ENCODE data around the gene PPM1F.
A peak's percentile ranks its signal among the peaks of the same experiment; 100 is the strongest.

PPM1F gene

DNA sequence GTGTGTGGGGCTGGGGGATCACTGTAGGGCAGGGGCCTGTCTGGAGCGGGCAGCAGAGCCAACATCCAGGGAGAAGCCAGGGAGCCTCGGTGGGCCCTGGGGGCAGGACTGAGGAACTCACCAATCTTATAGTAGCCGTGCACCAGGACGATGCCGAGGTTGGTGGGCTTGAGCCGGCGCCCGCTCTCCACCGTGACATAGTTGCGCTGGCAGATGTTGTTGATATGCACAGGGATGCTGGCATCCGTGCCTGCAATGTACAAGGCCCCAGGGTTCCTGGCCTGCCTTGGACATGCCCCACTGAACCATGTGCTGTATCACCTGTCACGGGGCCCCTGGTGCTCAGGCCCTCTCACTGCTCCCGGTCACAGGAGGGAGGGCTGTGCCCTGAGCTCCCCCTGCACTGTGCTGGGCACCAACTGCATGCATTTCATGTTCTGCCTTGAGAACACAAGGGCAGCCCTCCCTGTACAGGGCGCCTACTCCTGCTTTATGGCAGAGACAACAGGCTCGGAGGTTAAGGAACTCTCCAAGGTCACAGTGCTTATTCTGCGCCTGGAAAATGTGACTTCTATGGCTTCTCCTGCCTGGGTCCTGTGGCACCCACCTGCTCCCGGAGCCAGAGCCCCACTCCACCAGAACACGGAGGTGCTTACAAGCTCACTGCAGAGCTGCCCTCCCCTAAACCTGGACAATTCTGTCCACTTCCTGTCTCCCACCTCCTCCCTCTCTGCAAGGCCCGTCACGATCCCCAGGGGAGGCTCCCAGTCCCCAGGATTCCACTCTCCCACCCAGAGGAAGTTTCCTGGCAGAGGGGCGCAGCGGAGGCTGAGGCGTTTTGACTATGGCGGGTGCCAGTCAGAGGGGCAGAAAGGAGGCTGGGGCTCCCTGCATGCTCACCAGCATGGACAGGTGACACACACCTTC is 7.8 kb upstream of the PPM1F start:
- DNase-seq (ENCODE audit: low read depth) = no peak

DNA sequence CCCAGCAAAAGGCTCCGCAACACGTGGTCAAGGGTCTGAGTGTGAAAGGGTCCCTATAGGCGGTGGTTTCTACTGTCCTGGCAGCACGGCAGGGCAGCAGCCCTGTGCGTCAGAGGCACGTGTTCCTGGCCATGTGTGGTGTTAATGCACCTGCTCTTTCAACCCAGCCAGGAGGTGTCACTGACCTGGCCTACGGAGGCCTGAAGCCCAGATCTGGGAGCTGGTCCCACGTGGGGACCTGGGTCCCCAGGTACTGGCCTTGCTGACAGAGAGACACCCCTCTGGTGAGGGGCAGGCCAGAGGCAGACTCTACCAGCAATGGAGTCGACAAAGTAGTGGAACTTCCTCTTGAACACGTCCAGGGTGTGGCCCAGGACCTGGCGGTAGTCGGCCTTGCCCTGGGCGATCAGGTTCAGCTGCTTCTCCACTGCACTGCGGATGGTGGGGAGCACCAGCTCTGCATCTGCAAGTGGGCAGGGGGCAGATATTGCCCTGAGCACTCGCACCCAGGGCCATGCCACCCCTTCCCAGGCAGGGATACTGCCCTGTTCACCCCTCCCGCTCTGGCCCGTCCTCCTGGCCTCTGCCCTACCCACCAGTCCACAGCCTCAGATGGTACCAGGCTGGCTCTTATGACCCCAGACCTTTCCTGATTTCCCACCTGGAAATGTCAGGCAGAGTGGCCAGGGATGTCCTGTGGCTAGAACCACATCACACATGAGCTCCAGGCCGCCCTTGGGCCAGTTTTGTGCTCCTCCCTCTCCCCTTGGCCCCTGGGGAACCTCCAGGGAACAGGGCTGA is 6.8 kb upstream of the PPM1F start:
- DNase-seq (ENCODE audit: low read depth) = no peak

DNA sequence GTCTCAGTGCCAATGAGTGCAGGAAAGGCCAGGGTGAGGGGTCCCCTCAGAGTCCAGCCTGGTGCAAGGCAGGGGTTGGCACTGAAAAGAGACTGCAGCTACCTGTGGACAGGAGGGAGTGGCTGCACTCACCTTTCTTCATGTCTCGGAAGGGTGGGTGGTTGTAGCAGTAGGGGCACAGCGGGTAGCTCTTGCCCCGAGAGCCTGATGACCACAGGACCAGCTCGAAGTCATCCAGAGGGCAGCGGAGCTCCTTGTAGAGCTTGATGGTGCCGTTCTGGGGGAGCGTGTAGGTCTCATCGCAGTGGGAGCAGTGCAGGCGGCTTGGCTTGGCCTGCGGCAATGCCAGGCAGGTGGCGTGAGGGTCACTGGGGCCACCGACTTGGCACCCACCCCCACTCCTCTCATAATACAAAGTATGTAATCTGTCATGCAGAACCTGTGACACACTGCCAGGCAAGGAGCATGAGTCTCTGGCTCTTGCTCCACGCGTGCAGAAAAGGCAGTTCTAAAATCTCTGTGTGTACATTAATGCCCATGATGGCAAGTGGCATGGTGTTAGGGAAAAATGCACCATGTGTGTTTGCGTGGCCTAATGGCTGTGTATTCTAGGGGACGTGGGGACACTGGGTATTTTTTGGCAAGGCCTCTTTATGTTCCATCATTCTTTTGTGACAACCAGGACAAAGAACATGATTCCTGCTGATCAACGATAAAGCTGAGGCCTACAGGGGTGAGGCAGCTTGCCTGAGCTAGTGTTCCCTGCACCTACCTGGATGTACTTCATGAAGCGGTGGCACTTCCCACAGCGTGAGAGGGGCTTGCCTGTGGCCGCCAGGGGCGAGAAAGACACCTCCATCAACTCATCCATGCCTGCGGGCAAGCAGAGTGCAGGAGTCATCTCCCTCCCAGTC is 6.0 kb upstream of the PPM1F start:
- no peak for DNase-seq (ENCODE audit: low read depth)

DNA sequence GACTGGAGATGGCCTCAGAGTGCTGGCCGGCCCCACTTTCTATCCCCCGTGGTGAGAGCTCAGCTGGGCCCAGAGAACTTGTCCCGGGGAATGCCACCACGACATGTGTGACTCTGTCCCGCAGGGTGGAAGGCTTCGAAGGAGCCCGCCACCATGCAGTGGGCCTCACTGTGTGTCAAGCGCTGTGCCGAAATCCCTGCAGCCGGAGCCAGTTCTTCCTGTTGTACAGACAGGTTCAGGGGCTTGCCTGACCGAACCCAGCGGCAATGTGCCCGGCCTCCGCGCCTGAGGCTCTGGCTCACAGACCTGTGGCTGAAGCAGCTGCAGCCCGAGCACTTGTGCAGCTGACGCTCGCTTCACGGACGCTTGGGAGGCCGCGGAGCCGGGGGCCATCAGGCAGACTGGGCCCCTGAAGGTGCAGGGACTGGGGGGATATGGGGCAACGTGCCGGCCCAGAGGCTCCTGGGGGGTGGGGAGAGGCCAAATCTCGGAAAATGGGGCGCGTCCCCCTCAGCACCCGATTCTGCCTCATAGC is 650 bp downstream of the PPM1F start:
- peak; percentile 67 for DNase-seq (ENCODE audit: low read depth)

DNA sequence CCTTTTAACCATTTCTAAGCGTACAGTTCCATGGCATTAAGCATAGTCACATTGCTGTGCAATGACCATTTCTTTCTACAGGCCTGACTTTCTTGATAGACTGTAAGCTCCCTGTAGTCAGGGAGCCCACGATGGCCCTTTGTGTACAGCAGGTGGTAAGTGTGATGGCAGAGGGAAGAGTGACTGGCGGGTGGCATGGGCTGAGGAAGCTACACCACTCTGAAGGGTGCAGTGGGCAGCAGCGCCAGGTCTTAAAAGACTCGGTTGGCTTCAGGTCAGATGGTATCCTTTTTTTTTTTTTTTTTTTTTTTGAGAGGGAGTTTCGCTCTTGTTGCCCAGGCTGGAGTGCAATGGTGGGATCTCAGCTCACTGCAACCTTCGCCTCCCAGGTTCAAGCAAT is 1.6 kb downstream of the PPM1F start:
- no peak for DNase-seq (ENCODE audit: low read depth)

DNA sequence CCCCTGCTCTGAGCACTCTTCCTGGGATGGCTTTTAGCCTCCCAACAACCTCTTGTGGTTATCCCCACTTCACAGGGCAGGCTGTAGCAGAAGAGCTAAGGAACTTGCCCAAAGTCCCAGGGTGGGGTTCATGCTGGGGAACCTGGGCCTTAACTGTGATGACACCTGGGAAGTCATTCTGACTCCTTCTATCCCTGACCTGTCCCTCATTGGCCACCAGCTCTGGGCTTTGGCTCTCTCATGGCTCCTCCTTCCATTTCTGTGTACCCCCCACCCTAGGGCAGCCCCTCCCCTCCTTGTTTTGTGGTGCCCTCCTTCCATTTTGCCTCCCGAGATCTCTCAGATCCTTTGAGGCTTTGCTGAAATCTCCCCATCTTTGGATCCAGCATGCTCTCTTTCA is 2.7 kb downstream of the PPM1F start:
- no peak for DNase-seq (ENCODE audit: low read depth)

DNA sequence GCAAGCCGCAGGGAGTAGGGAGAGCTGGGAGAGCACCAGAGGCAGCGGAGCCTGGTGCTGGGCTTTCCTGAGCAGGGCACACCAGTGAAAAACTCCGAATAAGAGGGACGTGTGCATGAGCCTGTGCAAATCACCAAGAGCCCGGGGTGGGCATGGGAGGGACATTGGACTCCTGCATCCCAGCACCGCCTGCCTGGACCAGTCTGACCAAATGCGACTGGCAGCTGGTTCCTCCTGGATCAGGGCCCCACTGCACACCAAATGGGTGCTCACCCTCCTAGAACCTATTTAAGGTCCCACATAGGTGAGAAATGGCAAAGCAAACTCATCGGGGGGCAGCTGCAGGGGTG is 3.1 kb downstream of the PPM1F start:
- no peak for DNase-seq (ENCODE audit: low read depth)

DNA sequence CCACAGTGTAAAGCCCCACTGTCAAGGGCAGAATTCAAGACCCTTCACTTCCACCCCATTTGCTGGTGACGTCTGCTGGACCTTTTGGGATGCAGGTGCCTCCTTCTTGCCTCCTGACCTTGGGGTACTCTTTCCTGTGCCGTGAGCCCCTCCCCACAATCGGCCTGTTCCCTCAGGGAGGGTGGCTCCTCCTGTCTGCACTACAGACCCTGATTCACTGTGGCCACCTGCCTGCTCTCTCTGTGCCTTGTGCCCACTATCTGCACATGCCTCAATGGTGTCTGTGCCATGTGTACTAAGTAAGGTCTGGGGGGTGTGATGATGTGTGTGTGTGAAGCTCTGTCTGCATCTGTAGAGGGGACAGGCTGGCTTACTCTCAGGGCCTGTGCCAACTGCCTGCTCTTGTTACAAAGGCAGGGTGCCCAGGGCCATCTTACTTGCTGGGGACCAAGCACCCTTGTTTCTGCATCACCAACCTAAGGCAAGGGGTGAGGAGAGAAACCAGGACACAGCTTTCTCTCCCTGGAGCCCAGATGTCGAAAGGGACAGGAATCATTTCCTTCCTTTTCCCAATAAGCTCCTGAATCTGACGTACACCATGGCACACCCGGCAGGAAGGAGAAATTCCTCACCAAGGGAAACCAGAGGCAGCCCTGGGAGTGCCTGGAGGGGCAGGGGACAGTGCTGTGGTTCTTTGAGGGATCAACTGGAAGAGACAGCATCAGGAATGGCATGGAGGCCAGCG is 3.7 kb downstream of the PPM1F start:
- DNase-seq (ENCODE audit: low read depth) = no peak

DNA sequence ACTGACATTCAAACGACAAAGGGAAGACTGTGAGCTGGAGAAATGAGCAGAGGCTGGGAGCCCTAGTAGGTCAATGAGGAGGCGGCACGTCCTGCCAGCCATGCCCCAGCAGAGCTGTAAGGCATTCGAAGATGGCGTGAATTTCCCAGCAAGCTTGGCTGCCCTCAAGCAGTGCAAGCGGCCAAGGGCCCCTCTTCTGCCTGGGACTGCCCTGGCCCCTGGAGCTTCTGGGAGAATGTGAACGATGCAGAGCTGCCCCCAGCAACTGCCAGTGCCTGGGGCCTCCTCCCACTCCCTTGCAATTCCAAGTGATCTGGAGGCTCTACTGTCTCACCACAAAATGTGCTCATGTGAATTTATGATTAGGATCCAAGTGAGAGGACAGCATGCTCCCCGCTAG is 4.3 kb downstream of the PPM1F start:
- DNase-seq (ENCODE audit: low read depth) = no peak

DNA sequence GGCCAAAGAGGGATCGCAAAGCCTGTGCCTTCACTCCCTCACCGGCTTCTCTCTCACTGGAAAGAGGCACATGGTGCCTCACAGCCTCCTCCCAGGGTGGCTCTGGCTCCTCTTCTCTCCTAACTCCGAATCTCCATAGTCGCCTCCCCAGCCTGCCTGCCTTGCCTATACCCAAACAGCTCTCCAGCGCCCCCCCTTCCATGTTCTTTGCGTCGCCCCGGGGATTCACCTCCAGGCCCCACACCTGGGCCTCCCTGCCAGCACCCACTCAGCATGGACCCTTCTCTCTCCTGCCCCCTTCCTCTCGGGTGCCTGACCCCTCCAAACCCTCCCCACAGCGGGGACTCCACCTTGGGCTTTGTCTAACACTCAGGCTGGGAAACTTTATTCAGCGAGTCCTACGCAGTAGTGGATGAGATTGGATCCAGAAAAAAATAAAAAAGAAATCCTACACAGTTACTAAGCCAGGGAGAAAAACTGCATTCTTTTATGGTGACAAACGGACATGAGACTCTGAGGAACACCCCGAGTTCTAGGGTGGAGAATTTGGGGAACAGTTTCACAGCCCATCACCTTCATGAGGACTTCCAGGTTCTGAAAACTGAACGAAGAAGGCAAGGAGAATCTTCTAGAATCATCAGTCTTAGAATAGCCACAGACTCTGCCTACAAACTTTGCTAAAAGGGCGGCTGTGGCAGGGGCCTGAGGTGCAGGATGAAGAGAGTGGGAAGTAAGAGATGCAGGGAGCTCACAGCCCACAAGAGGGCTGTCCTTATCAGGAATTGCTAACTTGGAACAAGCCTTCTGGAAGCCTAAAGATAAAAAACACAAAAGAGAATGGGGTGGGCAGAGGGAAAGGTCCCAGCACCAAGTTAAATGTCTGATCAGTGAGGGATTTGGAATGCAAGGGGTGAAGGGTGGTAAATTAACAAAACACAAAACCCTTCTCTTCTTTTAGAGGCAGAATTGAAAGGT is 5.3 kb downstream of the PPM1F start:
- peak; percentile 66 for DNase-seq (ENCODE audit: low read depth)

DNA sequence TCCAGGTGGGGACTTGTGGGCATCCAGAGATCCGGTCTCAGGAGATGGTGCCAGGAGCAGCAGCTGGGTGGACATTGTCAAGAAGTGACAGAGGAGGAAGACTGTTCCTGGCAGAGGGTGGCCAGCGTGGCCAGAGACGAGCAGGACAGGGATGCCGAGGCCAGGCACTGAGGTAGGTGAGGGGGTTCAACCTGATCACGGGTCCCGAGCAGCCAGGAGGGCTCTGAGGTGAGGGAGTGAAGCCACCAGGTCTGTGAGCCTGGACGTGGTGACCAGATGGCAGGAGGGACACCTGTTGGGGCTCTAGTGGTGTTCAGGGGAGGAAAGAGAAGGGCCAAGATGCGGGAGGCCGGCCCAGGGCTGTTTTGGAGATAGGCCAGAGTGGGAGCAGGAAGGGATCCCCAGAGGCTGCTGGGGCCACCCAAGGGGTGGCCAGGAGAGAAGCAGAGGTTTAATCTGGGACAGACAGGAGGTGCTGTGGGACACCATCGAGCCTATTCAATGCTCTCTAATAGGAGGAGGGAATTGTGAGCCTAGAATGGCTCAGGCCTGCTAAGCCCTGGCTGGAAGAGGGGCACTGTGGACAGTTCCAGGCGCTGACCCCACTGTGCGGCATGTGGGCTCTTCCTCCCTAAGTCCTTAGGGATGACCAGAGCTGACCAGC is 6.3 kb downstream of the PPM1F start:
- DNase-seq (ENCODE audit: low read depth) = no peak

DNA sequence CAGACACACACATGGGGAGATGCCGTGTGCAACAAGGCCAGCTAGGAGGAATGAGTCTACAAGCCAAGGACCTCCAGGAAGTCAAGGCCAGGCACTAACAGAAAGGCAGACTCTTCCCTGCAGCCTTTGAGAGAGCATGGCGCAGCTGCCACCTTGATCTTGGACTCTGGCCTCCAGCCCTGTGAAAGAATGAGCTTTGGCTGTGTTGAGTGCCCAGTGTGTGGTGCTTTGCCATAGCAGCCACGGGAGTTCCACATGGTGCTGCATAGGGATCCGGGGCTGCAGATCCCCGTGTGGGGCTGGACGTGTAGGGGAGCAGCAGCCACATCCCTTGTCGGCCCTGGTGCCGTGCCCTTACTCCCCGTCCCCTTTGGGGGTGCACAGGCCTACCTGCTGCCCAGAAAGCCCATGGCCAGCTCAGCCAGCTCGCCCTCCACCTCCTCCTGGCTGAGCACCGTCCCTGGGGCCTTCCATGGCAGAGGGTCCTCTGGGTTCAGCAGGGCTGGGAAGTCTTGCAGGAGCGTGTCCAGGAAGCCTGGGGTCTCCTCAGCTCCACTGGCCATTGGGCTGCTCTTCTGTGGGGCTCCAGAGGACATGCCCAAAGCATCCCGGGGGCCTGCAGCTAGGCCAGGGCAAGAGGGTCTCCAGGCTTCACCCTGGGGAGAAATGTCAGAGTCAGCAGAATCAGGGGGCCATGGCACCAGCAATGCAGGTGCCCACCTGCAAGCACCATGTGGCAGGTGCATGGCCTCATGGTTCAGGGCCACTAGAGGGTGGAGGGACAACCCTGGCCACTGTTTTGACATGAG is 7.0 kb downstream of the PPM1F start:
- DNase-seq (ENCODE audit: low read depth) = no peak

DNA sequence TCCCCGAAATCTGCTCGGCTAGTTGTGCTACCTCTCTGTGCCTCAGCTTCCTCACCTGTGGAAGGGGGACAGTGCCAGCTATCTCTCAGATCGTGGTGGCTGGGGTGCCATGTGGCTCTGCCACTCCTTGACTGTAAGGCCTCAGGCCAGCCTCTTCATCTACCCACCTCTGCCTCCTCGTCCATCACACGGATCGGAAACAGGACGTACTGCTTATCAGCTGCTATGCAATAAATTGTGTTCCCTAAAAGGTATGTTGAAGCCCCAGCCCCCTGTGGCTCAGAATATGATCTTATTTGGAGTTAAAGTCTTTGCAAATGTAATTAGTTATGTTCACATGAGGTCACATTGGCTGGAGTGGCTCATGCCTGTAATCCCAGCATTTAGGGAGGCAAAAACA is 7.8 kb downstream of the PPM1F start:
- no peak for DNase-seq (ENCODE audit: low read depth)

DNA sequence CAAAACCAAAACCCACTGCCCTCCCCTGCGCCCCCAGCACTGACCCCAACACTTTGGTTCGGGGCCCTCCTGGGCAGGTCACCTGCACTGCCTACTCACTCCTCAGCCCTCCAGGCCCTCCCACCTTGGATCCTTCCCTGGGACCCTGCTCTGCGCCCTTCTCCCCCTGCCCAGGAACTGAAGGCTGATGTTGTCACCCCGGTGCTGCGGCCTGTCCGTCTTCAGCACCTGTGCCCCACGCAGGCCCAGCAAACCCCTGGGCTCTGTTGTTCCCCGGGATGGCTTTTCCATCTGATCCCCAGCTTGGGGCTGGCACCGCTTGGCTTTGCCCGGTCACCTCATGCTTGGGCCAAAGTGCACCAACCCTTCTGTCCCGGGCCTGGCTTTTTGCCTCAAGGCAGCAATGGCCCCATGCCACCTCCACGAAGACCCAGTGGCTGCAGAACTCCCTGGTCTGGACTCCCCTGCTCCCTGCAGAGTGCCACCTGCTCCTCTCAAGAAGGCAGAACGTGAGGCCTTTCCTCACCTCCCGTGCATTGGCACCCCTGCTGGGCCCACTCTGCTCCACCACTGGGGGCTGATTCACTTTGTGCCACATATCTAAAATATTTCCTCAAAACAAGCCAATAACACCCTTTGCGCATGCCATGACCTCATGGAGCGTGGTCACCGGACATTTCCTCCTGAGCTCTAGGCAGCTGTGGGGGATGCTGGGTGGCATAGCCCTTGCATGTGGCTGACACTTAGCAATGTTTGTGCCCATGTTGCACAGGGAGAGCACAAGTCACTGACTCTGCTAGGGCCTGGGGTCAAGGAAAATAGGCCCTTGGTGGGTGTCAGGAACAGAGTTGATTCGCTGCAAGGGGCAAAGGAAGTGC is 8.8 kb downstream of the PPM1F start:
- DNase-seq (ENCODE audit: low read depth) = no peak

DNA sequence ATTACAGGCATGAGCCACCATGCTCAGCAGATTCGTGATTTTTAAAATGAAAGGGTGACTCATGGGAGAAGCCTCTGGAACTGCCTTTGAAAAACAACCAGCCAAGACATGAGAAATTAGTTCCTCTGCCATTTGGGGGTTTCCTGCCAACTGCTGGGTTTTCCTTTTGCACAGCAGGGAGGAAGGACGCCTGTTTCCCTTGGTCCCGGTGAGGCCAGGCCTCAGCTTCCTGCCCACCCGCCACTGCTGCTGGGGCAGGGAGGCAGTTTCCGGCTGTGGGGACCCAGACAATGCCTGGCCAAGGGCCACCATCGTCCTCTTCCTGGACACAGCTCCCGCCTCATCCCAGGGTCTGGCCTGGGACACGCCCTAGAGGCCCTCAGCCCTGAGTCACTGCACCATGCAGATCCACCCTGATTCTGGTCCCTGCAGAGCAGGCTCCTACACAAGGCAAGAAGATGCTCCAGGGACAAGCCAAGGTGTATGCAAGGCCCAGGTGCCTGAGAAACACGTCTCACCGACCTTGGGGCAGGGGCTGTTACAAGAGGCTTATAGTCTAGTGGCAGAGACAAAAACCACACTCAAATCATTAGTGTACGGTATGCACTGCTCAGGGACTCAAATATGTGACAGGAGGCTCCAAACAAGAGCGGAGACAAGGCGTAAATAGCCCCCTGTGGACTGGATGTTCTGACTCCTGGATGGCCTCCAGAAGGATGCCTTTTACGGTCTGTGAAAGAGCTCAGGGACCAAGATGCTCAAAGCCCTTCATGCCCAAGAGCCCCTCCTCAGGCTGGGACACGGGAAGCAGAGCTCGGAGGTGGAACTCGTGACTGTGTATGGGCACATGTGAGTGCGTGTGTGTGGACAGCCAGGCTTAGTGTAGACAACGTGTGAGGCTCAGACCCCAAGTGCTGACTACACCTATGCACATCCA is 10.0 kb downstream of the PPM1F start:
- DNase-seq (ENCODE audit: low read depth) = peak; percentile 89

DNA sequence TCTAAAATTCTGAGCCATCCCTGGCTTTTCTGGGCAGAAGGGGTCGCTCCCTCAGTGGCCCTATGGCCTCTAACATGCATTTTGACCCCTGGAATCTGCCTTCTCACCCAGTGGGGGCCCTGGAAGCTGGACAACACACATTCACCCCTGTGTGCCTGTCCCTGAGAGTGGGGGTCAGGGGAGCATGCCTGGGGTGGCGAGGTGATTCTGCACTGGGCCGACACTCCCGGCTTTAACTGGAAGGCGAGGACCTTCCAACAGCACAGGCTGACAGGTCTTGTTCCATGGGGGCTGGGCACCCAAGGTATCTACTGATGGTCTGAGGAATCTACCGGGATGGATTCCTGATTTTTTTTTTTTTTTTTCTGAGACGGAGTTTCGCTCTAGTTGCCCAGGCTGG is 10.7 kb downstream of the PPM1F start:
- DNase-seq (ENCODE audit: low read depth) = no peak

DNA sequence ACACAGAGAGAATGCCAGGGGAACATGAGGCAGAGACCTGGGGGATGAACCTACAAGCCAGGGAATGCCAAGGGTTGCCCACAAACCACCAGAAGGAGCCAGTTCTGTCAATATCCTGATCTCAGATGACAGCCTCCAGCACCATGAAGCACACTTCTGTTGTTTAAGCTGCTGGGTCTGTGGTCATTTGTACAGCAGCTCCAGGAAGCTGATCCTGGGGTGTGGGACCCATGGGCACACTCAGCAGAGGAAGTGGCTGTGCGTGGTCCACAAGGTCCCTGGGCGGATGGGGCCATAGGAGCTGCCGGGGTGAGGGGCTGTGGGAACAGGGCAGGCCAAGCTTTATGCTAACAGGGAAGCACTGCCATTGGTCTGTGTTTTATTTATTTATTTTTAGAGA is 12.1 kb downstream of the PPM1F start:
- DNase-seq (ENCODE audit: low read depth) = no peak

Measured in iris pigment epithelial cell (primary cell).